AG04450 (cell line): ENCODE data around the gene POU2F1. TPM values are rescaled to one million over a fixed set of nuclear protein-coding genes. Genes with fewer than 3 reads are reported as not detected.

ENCODE experiments used
- CTCF ChIA-PET: fragments of 300-600, 350-600 bp; formaldehyde crosslinking; extraction: SDS; loops from one replicate; lab custom pipeline; 2022; ENCODE audit warnings: antibody characterized with exemption, inconsistent platforms; lab: Charles Lee
- POLR2A ChIA-PET: fragments of 350-600 bp; formaldehyde crosslinking; extraction: SDS; loops from one replicate; lab custom pipeline; 2021; ENCODE audit warnings: antibody characterized with exemption, inconsistent platforms; lab: Yijun Ruan, JAX
- DNase-seq: peaks from one replicate; pipeline ENCODE4 v3.0.0-alpha.2; 2011; ENCODE audit warnings: low read depth, low spot score
- H3K27ac ChIP-seq: one replicate; pipeline ENCODE4 v1.5.1; 2012; ENCODE audit warnings: low read depth, low read length, control low read depth
- H3K27me3 ChIP-seq: one replicate; pipeline ENCODE4 v1.6.0; 2012; ENCODE audit warnings: low read length; ENCODE audit not compliant: control insufficient read depth, insufficient read depth
- H3K4me3 ChIP-seq: 2 replicates; pipeline ENCODE4 v1.5.1; 2011; ENCODE audit warnings: mild to moderate bottlenecking, low read depth, low read length, control low read depth
- H3K9me3 ChIP-seq: 2 replicates; pipeline ENCODE4 v1.5.1; 2012; ENCODE audit warnings: low read length; ENCODE audit not compliant: control insufficient read depth, insufficient read depth
- CTCF ChIP-seq: IDR thresholded peaks from 2 replicates; pipeline ENCODE4 v1.5.1; 2011; ENCODE audit warnings: low read depth, low read length, control low read depth, inconsistent platforms
- polyA plus RNA-seq: library from polyadenylated mRNA; depleted of rRNA; stranded (reverse); fragments of >200 nt; gene quantifications from 2 replicates; pipeline ENCODE4 v1.2.3, GENCODE V29; 2011

The POU2F1 gene
- polyA plus RNA-seq, 1 experiment = 2.7 TPM

DNA sequence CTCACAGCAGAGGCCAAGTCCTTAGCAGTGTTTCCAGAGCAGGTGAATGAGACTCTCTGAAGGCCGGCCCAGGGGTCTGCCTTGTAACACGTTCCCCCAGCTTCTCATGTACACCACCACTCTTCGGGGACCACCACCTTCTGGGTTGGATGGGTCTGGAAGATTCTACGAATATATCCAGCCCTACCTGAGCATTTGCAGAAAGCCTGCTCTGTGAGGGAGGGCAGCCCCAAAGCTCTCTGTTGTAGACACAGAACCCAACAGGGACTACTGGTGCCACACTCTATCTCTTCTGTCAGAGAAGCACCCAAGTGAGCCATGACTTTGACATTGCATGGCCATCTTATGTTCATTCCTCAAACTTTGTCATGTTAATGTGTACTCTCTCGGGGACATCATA lies 235.8 kb downstream of the POU2F1 start:
- Histone ChIP-seq H3K9me3 (no peaks in the 10 kb centered on the region; the same call in 1 of the 2 replicates), H3K27ac (no peak overlapping the region), H3K4me3 (no peak overlapping the region), H3K27me3 (peaks cover 19% of the 10 kb centered on the region)
- POLR2A ChIA-PET = no interaction called here
- CTCF ChIA-PET = interaction anchor here (0.6 to 4.2 kb wide), 4 partner anchors 83 to 236 kb away, joined by 3 to 24 read pairs (median 4); partner anchors contain the start of gene POU2F1
- no peak for TF ChIP-seq CTCF
- no peak for DNase-seq

GRCh38 chr1:167456926-167457325 lies 236.2 kb downstream of the POU2F1 start:
- no peak overlapping the region for H3K4me3 ChIP-seq
- DNase-seq = no peak
- ChIA-PET CTCF (interaction anchor here (0.7 to 1.0 kb wide), 3 partner anchors 13 to 237 kb away, joined by 3 to 4 read pairs (median 3); partner anchors contain the start of gene POU2F1), POLR2A (no interaction called here)
- no peak overlapping the region for H3K27ac ChIP-seq
- peaks cover 20% of the 10 kb centered on the region for H3K27me3 ChIP-seq
- no peaks in the 10 kb centered on the region; the same call in 1 of the 2 replicates for H3K9me3 ChIP-seq
- TF ChIP-seq CTCF = no peak

DNA sequence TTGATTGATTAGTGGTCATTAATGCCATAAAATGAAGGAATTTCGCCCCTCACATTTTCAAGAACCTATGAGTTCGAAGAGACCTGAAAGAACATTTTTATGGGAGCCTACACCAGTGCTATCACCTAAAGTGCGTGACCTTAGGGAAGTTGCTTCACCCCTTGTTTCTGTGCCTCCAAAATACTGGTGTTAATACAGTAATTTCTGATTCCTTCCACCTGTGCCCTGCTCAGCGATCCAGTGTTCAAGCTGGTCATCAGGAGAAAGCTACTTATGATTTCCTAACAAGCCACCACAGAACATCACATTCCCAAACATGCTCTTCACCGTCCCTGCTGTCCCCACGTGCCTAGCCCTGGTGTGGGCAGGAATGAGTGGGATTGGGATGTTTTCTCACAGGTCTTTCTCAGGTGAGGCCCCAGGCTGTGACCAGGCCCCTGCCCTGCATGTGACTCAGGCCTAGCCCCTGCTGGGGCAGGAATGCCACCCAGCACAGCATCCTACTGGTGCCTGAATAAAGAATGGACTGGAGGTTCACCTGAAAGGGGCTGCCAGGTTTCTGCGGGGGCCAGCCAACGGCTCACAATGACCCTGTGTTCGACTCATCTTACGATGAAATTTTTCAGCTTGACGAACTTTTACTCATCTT lies 237.4 kb downstream of the POU2F1 start:
- POLR2A ChIA-PET = no interaction called here
- CTCF ChIA-PET = interaction anchor here (0.7 to 1.0 kb wide), 2 partner anchors 14 to 103 kb away, joined by 3 to 4 read pairs; no protein-coding TSS in a partner anchor
- Histone ChIP-seq H3K27ac (no peak overlapping the region), H3K4me3 (no peak overlapping the region), H3K27me3 (peaks cover 25% of the 10 kb centered on the region), H3K9me3 (no peaks in the 10 kb centered on the region; the same call in 1 of the 2 replicates)
- TF ChIP-seq CTCF = no peak
- DNase-seq = no peak

- Histone ChIP-seq H3K9me3 (no peaks in the 10 kb centered on the region), H3K27ac (no peak overlapping the region), H3K27me3 (peaks cover 36% of the 10 kb centered on the region), H3K4me3 (no peak overlapping the region)
- ChIA-PET POLR2A (no interaction called here), CTCF (interaction anchor here (0.7 kb wide), 1 partner anchor 194 kb away, joined by 3 read pairs; no protein-coding TSS in a partner anchor)
- DNase-seq = no peak
- TF ChIP-seq CTCF = no peak
These were observed 240.2 kb downstream of the POU2F1 start for GRCh38 chr1:167460836-167461235.

DNA sequence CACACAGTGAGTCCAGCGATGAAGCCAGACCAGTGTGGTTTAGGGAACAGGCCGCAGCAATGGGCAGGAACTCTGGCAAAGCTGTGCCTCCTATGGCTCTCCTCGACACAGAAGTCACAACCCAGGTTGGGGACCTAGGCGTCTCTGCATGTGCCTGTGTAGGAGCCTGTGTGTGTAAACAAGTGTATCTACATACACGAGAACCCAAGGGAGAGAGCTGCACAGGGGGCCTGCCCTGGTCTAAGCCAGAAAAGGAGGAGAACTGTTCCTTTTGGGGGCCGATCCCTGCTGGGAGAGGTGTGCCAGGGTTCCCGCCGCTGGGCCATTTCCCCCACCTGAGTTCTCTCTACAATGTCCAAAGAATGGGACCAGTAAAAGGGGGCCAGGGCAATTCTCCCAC lies 241.7 kb downstream of the POU2F1 start:
- H3K9me3 ChIP-seq = no peaks in the 10 kb centered on the region
- no peak for DNase-seq
- ChIA-PET CTCF (interaction anchor here (0.6 kb wide), 1 partner anchor 20 kb away, joined by 8 read pairs; no protein-coding TSS in a partner anchor), POLR2A (no interaction called here)
- TF ChIP-seq CTCF = no peak
- H3K27ac ChIP-seq = no peak overlapping the region
- no peak overlapping the region for H3K4me3 ChIP-seq
- H3K27me3 ChIP-seq = peaks cover 24% of the 10 kb centered on the region
